ENCODE results near the gene PDE11A. TPM values are rescaled to one million over a fixed set of nuclear protein-coding genes. Genes with fewer than 3 reads are reported as not detected.

PDE11A gene
- total RNA-seq, 1 donor from 2014 or later: not detected

DNA sequence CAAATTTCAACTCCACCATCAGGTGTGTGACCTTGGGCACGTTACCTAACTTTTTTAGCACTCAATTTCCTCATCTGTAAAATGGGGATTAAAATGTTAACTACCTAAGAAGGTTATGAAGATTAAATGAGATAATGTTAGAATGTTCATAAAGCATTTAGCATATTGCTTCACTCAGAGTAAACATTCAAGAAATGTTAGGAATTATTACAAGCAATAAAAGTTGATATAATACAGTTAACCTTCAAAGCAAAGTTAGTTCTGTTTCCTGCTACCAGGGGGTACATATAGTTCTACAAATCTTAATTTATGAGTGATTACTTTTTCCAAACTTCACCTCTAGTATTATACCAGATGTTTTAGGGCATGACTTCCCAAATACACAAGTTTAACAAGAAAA lies 254.2 kb downstream of the PDE11A start:
- CTCF ChIA-PET: no interaction called here
- TF ChIP-seq, protein P1, sequence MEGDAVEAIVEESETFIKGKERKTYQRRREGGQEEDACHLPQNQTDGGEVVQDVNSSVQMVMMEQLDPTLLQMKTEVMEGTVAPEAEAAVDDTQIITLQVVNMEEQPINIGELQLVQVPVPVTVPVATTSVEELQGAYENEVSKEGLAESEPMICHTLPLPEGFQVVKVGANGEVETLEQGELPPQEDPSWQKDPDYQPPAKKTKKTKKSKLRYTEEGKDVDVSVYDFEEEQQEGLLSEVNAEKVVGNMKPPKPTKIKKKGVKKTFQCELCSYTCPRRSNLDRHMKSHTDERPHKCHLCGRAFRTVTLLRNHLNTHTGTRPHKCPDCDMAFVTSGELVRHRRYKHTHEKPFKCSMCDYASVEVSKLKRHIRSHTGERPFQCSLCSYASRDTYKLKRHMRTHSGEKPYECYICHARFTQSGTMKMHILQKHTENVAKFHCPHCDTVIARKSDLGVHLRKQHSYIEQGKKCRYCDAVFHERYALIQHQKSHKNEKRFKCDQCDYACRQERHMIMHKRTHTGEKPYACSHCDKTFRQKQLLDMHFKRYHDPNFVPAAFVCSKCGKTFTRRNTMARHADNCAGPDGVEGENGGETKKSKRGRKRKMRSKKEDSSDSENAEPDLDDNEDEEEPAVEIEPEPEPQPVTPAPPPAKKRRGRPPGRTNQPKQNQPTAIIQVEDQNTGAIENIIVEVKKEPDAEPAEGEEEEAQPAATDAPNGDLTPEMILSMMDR (IDR thresholded peaks at IDR 0.05): no peak
- Mint-ChIP-seq H3K9me3 (no peaks in the 10 kb centered on the region), H3K27me3 (peaks cover 5% of the 10 kb centered on the region), H3K4me1 (no peaks in the 10 kb centered on the region), H3K27ac (no peak overlapping the region), H3K36me3 (ENCODE audit: low read depth) (no peaks in the 10 kb centered on the region), H3K4me3 (no peak overlapping the region)
- intact Hi-C loops (cut with micrococcal nuclease): no loop called here
- POLR2A ChIA-PET: no interaction called here
- ATAC-seq (ENCODE audit: low read depth) (no peak), DNase-seq (no peak)

GRCh38 chr2:177817300-177817699 lies 255.3 kb downstream of the PDE11A start:
- Mint-ChIP-seq H3K36me3 (ENCODE audit: low read depth) (no peaks in the 10 kb centered on the region), H3K4me1 (no peaks in the 10 kb centered on the region), H3K27ac (no peak overlapping the region), H3K27me3 (peaks cover 5% of the 10 kb centered on the region), H3K9me3 (no peaks in the 10 kb centered on the region), H3K4me3 (no peak overlapping the region)
- no peak for DNase-seq
- TF ChIP-seq, protein P1 (IDR thresholded peaks at IDR 0.05): no peak
- ChIA-PET CTCF (no interaction called here), POLR2A (no interaction called here)
- intact Hi-C loops (cut with micrococcal nuclease): no loop called here
- no peak for ATAC-seq (ENCODE audit: low read depth)

DNA sequence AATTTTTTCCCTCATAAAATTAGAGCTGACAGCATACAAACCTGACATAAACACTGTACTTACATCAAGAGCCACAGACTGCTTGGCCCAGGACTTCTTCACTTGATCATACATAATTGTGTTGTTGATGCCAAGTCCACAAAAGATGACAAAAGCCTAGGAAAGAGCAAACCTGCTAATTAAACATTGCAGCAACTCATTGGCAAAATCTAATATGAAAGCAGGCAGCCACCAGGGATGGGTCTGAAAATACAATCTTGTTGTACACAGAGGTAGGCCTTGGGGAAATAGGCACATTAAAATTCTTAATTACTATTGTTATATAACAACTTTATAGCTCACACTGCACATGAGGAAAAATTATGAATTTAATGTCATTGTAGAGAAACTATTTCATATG lies 255.8 kb downstream of the PDE11A start:
- no peak for ATAC-seq (ENCODE audit: low read depth)
- TF ChIP-seq, protein P1 (IDR thresholded peaks at IDR 0.05): no peak
- ChIA-PET CTCF (no interaction called here), POLR2A (no interaction called here)
- no peaks in the 10 kb centered on the region for H3K4me1 Mint-ChIP-seq
- H3K9me3 Mint-ChIP-seq: no peaks in the 10 kb centered on the region
- intact Hi-C loops (cut with micrococcal nuclease): no loop called here
- H3K27me3 Mint-ChIP-seq: peaks cover 5% of the 10 kb centered on the region
- H3K36me3 Mint-ChIP-seq (ENCODE audit: low read depth): no peaks in the 10 kb centered on the region
- H3K4me3 Mint-ChIP-seq: no peak overlapping the region
- DNase-seq: no peak
- H3K27ac Mint-ChIP-seq: no peak overlapping the region

DNA sequence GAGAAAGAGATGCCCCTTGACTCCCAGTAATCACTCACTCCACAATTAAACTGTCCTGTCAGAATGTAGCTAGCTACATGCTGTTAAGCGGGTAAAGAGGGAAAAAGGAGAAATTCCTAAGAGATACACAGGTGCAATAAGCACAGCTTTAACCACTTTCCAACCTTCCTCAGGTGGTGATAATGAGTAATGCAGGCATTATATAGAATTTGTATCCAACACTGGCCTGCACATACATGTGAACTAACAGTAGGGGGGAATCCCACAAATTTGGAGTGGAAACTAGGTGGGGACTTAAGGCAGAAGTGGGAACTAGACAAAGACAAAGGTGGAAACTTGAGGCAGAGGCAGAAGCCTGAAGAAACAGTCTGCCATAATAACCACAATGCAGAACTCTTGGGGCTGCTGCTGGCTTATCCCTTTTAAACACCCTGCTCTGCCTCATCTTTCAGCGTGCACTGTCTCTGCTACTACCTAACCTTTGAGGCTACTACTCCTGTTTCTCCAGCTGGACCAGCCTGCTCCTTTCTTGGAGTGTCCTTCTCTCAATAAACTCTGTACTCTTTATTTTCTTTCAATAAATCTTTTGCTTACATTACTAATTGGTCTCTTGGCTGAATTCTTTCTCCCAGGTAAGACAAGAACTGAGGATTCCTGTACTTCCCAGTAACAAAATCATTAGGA lies 259.7 kb downstream of the PDE11A start:
- H3K4me1 Mint-ChIP-seq: no peaks in the 10 kb centered on the region
- ATAC-seq (ENCODE audit: low read depth): no peak
- ChIA-PET CTCF (interaction anchor here (0.9 kb wide), 1 partner anchor 32 kb away, joined by 3 read pairs; no protein-coding TSS in a partner anchor), POLR2A (no interaction called here)
- no peak overlapping the region for H3K4me3 Mint-ChIP-seq
- no peaks in the 10 kb centered on the region for H3K36me3 Mint-ChIP-seq (ENCODE audit: low read depth)
- no peak overlapping the region for H3K27ac Mint-ChIP-seq
- intact Hi-C loops (cut with micrococcal nuclease): no loop called here
- H3K27me3 Mint-ChIP-seq: peaks cover 3% of the 10 kb centered on the region
- H3K9me3 Mint-ChIP-seq: no peaks in the 10 kb centered on the region
- no peak for DNase-seq
- TF ChIP-seq, protein P1 (IDR thresholded peaks at IDR 0.05): no peak

DNA sequence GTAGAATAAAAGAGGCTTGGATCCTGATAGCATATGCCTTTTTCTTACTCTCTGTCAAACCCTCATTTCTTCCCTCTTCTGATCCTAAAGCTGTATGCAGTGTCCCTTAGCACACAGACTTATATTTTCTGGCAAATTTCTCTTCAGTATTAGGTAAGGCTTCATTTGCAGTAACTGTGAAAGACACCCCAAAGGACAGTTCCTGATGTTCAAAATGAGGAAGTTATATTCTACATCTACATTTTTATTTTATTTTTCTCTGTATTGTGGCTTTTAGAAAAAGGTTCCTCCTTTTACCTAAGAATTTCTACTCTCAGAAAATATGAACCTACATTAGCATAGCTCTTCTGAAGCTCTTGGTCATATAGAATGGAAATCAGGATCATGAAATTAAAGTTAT lies 261.7 kb downstream of the PDE11A start:
- no peak for ATAC-seq (ENCODE audit: low read depth)
- POLR2A ChIA-PET: no interaction called here
- no peak overlapping the region for H3K27ac Mint-ChIP-seq
- TF ChIP-seq, protein P1 (IDR thresholded peaks at IDR 0.05): no peak
- H3K4me1 Mint-ChIP-seq: no peaks in the 10 kb centered on the region
- no peak for DNase-seq
- no peak overlapping the region for H3K4me3 Mint-ChIP-seq
- peaks cover 4% of the 10 kb centered on the region for H3K9me3 Mint-ChIP-seq
- CTCF ChIA-PET: no interaction called here
- intact Hi-C loops (cut with micrococcal nuclease): no loop called here
- no peaks in the 10 kb centered on the region for H3K27me3 Mint-ChIP-seq
- no peaks in the 10 kb centered on the region for H3K36me3 Mint-ChIP-seq (ENCODE audit: low read depth)
